NCI-H226 (cell line): ENCODE data around the gene CLCNKB.
A peak's percentile ranks its signal among the peaks of the same experiment; 100 is the strongest.
"Not testable (repeated sequence)": the region's sequence is repeated elsewhere in the genome, so short reads cannot be mapped to it uniquely, and the experiment has no call there.

Experiments used
- DNase-seq: peaks from one replicate; pipeline ENCODE4 v3.0.0-alpha.2; 2015

CLCNKB gene

DNA sequence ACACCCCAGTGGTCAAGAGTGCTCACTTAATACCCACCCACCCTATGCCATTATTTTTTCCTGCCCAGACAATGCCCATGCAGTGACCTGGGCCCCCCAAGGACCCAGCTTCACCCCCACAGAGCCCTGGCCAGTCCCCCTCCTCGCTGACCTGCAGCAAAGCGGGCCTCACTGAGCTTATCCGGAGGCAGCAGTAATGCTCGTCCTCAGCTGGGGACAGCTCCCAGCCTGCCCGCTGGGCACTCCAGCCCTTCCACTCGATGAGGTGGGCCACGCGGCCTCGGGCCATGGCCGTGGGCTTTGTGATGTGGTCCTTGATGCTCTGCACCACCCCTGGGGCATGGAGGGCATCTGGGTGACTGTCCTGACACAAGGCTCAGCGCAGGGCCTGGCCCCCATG is 7.1 kb upstream of the CLCNKB start:
- DNase-seq: not testable (repeated sequence)

DNA sequence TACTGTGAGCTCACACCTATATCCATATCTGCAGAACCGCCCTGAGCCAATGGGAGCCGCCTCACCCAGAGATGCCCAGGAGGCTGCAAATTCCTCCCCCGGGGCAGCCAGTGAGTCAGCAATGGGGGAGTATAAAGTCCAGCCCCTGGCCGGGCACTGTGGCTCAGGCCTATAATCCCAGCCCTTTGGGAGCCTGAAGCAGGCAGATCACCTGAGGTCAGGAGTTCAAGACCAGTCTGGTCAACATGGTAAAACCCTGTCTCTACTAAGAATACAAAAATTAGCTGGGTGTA is 5.0 kb upstream of the CLCNKB start:
- peak; percentile 87 for DNase-seq

DNA sequence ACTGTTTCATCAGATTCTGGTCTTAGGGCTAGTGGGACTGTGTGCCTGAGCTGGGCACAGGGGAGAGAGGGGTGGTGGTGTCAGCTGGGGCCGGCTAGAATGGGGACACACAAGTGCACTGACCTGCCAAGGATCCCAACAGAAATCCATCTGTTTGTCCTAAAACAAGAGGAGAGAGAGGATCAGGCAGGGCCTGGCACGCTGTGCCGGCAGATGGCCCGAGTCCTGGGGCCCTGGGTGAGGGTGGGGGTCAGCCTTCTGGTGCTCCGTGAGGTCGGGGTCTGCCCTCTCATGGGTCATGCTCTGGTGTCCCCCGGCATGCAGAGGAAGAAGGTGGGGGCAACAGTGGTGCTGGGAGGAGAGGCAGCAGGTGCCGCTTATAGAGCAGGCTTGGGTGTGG is 3.7 kb upstream of the CLCNKB start:
- DNase-seq: not testable (repeated sequence)

DNA sequence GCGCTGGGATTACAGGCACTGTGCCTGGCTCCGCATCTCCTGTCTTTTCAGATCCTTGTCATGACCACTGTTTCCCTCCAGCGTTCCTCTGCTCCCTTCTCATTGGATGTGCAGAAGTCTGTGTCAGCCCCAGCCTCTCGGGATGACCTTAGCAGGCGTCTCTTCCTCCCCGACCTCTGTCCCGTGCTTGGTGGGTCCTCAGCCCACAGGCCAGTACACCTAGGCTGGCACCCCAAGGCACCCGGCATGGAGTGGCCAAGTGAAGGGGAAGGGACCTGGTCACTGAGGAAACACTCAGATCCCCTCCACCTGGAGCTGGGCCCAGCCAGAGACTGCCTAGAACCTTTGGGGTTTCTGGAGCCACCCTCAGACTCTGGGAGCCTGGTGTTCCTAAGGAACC is 2.4 kb upstream of the CLCNKB start:
- no peak for DNase-seq

- no peak for DNase-seq
These were observed 1.5 kb upstream of the CLCNKB start for GRCh38 chr1:16042096-16042495.

DNA sequence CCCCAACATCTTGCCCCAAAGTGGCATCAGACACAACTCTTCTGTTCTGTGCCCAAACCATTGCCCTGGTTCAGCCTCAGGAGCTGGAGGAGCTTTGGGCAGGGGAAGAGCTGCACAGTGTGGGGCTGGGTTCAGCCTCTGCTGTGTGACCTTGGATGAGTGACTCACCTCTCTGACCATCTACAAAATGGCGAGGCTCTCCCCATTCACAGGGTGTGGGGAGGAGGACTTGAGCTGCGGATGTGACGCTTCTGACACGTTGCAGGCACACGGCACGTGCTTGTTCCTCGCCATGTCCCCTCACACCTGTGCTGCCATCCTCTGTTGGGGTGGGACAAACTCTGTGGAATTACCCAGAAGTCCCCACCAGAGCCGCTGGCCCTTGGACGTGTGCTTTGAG is 928 bp upstream of the CLCNKB start:
- DNase-seq: not testable (repeated sequence)

- DNase-seq: no peak
These were observed 368 bp downstream of the CLCNKB start for GRCh38 chr1:16043950-16044349.

- DNase-seq: peak; percentile 21
These were observed 3.3 kb downstream of the CLCNKB start for GRCh38 chr1:16046842-16047241.

DNA sequence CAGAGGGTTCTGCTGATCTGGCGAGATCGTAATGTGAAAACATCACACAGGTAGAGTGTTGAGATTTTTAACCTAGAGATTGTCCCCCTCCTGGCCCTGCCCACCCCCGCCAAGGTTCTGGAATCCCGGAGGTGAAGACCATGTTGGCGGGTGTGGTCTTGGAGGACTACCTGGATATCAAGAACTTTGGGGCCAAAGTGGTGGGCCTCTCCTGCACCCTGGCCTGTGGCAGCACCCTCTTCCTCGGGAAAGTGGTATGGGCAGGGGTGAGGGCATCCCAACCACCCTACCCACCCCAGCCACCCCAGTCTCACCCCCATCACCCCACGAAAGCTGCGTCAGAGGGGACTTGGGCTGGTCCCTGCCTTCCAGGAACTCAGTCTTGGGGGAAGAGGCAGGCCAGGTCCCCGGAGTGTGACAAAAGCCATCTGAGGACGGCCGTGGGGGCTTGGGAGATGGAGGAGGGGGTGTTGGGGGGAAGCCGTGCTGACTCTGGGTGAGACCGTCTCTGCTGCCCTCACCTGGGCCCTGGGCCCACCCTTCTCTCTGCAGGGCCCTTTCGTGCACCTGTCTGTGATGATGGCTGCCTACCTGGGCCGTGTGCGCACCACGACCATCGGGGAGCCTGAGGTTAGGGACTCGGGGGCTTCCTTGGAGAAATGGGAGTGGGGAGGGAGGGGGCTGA is 4.4 kb downstream of the CLCNKB start:
- no peak for DNase-seq

GRCh38 chr1:16048573-16049189 is 5.1 kb downstream of the CLCNKB start:
- DNase-seq: peak; percentile 34

GRCh38 chr1:16050328-16050727 is 6.7 kb downstream of the CLCNKB start:
- DNase-seq: no peak

- DNase-seq: no peak
These were observed 7.5 kb downstream of the CLCNKB start for GRCh38 chr1:16051039-16051438.

- not testable (repeated sequence) for DNase-seq
These were observed 8.4 kb downstream of the CLCNKB start for GRCh38 chr1:16051949-16052348.

GRCh38 chr1:16053781-16054502 is 10.4 kb downstream of the CLCNKB start:
- DNase-seq: no peak

DNA sequence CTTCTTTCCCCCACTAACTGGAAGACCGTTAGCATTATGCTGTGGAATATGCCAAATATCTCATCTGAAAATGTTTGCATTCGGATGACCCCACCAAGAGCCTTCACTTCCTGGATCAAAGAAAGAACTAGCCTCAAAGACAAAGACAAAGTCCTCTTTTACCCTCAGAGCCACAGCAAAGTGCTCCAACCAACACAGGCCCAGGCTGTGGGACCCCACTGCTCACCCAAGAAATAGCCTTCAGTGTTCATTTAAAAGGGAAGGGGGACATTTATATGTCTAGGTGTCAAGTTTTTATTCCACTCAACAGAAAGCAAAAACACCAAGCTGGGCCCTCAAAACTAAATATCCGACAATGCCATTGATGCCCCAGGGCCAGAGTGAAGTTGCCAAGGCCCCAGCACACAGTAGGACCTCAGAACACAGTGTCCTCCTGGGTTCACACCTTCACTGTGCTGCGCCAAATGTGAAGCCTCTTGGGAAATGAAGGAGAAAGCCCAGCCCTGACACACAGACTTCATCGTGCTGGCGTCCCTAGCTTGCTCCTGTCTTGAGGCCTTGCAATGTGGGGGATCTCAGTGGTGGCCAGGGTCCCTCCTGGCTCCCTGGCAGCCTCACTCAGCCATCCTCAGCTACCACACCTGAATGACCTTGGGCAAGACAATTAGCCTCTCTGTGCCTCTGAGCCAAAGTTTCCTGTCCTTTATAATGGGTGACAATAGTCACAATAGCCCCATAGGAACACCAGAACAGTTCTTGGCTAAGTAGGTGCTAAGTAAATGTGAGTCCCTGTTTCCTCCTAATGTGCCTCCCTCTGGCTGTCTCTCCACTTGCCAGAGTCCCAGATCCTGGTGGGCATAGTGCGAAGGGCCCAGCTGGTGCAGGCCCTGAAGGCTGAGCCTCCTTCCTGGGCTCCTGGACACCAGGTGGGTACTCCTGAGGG is 11.3 kb downstream of the CLCNKB start:
- no peak for DNase-seq

DNA sequence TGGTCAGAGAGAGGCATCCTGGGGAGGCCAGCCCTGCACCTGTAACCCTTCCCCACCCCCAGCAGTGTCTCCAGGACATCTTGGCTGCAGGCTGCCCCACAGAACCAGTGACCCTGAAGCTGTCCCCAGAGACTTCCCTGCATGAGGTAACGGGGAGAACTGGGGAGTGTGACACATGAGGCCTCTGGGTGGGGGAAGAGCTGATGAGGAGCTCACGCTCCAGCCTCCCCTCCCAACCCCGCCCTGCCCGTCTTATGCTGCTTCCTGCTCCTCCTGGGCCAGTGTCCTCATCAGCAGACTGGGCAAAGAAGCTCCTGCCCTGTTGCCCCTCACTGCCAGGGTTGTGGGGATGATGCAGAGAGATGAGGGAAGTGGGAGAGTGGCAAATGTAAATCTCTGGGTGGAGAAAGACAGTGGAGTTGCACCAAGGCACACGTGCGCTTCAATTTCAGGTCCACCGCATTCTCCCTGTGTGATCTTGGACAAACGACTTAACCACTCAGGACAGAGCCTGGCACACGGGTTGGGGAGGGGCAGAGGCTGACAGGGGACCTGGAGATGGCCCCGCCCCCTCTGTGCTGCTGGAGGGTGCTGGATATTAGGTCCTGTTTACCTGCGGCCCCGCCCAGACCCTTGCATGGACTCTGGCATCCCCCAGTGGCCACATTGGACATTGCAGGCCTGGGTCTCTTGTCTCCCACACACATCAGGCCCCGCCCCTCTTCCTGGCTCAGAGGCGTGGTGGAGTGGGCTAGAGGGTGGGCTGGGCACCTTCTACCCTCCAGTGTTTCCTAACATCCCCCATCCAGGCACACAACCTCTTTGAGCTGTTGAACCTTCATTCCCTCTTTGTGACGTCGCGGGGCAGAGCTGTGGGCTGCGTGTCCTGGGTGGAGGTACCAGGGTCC is 12.3 kb downstream of the CLCNKB start:
- DNase-seq: peak; percentile 70

GRCh38 chr1:16056521-16056912 is 12.9 kb downstream of the CLCNKB start:
- not testable (repeated sequence) for DNase-seq

DNA sequence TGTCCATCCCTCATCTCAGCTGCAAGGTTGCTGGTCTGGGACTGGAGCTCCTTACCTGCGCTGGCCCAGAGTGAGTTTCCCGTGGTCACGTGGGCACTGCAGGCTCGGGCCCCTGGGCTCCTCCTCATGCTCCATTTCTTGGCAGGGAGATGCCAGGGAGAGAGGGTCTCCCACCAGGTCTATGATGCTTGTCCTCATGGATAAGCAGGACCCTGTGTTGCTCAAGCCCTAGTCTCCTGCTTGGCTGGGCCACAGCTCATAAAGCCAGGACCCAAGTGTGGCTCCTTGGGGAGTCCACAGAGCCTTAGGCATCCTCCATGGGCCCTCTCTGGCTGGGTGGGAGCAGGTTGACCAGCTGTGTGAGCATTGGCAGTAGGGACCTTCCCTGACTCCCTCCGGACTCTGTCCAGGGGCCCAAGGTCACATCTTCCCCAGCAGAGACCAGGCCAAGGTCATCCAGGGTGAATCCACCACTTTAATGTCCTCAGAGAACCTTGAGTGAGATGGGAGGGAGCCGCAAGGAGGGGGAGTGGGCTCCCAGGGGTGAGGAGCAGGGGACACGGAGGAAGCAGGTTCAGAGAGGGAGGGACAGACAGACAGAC is 13.8 kb downstream of the CLCNKB start:
- not testable (repeated sequence) for DNase-seq

DNA sequence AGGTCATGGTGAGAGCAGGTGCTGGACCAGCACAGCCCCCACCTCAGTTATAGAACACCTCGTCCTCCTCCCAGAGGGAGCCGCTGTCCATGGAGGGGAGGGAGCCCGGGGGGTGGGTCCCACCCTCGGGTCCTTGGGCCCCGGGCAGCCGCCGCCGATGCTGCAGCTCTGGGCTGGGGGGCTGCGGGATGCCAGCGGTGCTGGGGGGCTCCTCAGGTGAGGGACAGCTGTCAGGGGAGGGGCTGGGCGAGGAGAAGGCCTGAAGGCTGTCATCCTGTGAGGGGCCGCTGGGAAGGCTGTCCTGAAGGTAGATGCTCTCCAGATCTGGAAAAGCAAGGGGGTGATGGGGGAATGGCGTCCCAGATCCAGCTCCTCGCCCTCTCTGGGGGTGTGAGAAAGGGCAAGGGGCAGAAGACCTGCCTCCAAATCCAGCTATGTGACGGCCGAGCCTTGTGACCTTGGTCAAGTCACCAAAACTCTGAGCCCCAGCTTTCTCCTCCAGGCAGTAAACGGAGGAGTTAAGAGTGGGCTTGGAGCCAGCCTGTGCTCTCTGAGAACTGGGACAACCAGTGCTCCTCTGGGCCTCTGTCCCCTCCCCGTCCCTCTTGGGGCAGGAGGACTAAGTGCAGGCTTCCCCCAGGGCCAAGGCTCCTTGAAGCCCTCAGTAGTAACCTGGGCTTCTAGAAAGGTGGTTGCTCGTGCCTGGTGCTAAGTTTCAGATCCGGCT is 15.0 kb downstream of the CLCNKB start:
- DNase-seq: not testable (repeated sequence)

- DNase-seq: no peak
These were observed 17.7 kb downstream of the CLCNKB start for GRCh38 chr1:16061266-16061665.
